GM08714 (cell line): ENCODE measurements around the gene ISYNA1.

ENCODE experiments used
- H3K4me3 ChIP-seq: fragments of 200-500 bp; sonication (Bioruptor generic); 2 replicates; pipeline ENCODE4 v1.5.1; 2014; ENCODE audit warnings: mild to moderate bottlenecking, low read length, inconsistent platforms
- ZNF274 ChIP-seq: IDR thresholded peaks from 2 replicates; pipeline ENCODE4 v1.6.1; 2012; ENCODE audit warnings: mild to moderate bottlenecking, low read depth, low read length

Gene ISYNA1

GRCh38 chr19:18424890-18425514 lies 12.9 kb downstream of the ISYNA1 start:
- no peak for TF ChIP-seq ZNF274
- no peak overlapping the region for H3K4me3 ChIP-seq

- H3K4me3 ChIP-seq: no peak overlapping the region
- TF ChIP-seq ZNF274: no peak
Measured at GRCh38 chr19:18424122-18424889, 13.6 kb downstream of the ISYNA1 start.

- no peak overlapping the region for H3K4me3 ChIP-seq
- no peak for TF ChIP-seq ZNF274
Measured at GRCh38 chr19:18423258-18424020, 14.5 kb downstream of the ISYNA1 start.

GRCh38 chr19:18422530-18423191 lies 15.3 kb downstream of the ISYNA1 start:
- TF ChIP-seq ZNF274: no peak
- H3K4me3 ChIP-seq: no peak overlapping the region

GRCh38 chr19:18421371-18421959 lies 16.5 kb downstream of the ISYNA1 start:
- no peak overlapping the region for H3K4me3 ChIP-seq
- TF ChIP-seq ZNF274: no peak

- H3K4me3 ChIP-seq: peak overlapping the region; percentile 68; the same call in 1 of the 2 replicates
- no peak for TF ChIP-seq ZNF274
Measured at GRCh38 chr19:18420930-18421329, 17.0 kb downstream of the ISYNA1 start.

- no peak for TF ChIP-seq ZNF274
- H3K4me3 ChIP-seq: peak overlapping the region; percentile 68
Measured at GRCh38 chr19:18419699-18420460, 18.1 kb downstream of the ISYNA1 start.

- H3K4me3 ChIP-seq: peak within 1 kb of the TSS; percentile 68
- TF ChIP-seq ZNF274: no peak
Measured at GRCh38 chr19:18419195-18419698, 18.7 kb downstream of the ISYNA1 start, which contains the start of gene SSBP4. TSS of gene SSBP4 (plus strand) at chr19:18419398. CDS start at chr19:18419649, 251 bp downstream.

- TF ChIP-seq ZNF274: no peak
- H3K4me3 ChIP-seq: no peak overlapping the region; the same call in 1 of the 2 replicates
Measured at GRCh38 chr19:18418483-18419194, 19.3 kb downstream of the ISYNA1 start.

GRCh38 chr19:18418029-18418482 lies 19.9 kb downstream of the ISYNA1 start:
- H3K4me3 ChIP-seq: no peak overlapping the region; the same call in 1 of the 2 replicates
- TF ChIP-seq ZNF274: no peak

- no peak for TF ChIP-seq ZNF274
- peak overlapping the region; percentile 29; the same call in 1 of the 2 replicates for H3K4me3 ChIP-seq
Measured at GRCh38 chr19:18417250-18418028, 20.5 kb downstream of the ISYNA1 start.

GRCh38 chr19:18416778-18417249 lies 21.1 kb downstream of the ISYNA1 start:
- peak overlapping the region; percentile 29; the same call in 1 of the 2 replicates for H3K4me3 ChIP-seq
- no peak for TF ChIP-seq ZNF274
